SK-N-SH (cell line): Measurements from ENCODE around the gene NAT8L. TPM values are rescaled to one million over a fixed set of nuclear protein-coding genes. Genes with fewer than 3 reads are reported as not detected.

Experiments
- CTCF ChIA-PET: fragments of 300-600, 350-600 bp; formaldehyde crosslinking; extraction: SDS; loops from one replicate; lab custom pipeline; 2021; lab: Yijun Ruan, JAX
- POLR2A ChIA-PET: fragments of 350-600 bp; sonication (Branson Sonifier 250); formaldehyde crosslinking; extraction: SDS; loops from one replicate; lab custom pipeline; 2020; ENCODE audit warnings: antibody characterized with exemption, inconsistent platforms; lab: Yijun Ruan, JAX
- DNase-seq: peaks from one replicate; pipeline ENCODE4 v3.0.0; 2012
- H2AFZ ChIP-seq: fragments of 200-600 bp; sonication (generic); 2 replicates; pipeline ENCODE4 v1.8.1; 2016; ENCODE audit warnings: antibody characterized with exemption, mild to moderate bottlenecking, low read depth
- H3F3A ChIP-seq: fragments of 200-600 bp; sonication (generic); replicated peaks from 2 replicates; pipeline ENCODE3; 2016; ENCODE audit warnings: antibody characterized with exemption, mild to moderate bottlenecking; ENCODE audit not compliant: insufficient read depth
- H3K27ac ChIP-seq, 2 experiments: fragments of 200-500 bp in 1 of 2; fragments of 200-600 bp in 1 of 2; sonication (Bioruptor generic) in 1 of 2; sonication (generic), shearing (Covaris generic) in 1 of 2; 2 replicates each; pipeline versions ENCODE4 v1.5.1 to v1.6.1; 2014 to 2016; ENCODE audit warnings: low read depth in 2 of 2, inconsistent platforms in 1 of 2, low read length in 1 of 2, mild to moderate bottlenecking in 1 of 2, mixed read lengths in 1 of 2
- H3K27me3 ChIP-seq: fragments of 200-600 bp; sonication (generic), shearing (Covaris generic); 2 replicates; pipeline ENCODE4 v1.6.1; 2016; ENCODE audit warnings: mixed run types; ENCODE audit not compliant: insufficient read depth
- H3K36me3 ChIP-seq, 2 experiments: fragments of 200-500 bp in 1 of 2; fragments of 200-600 bp in 1 of 2; sonication (Bioruptor generic) in 1 of 2; sonication (generic) in 1 of 2; replicated peaks in 1 of 2; 2 replicates each; pipeline versions ENCODE3 to v1.5.1; 2014 to 2016; ENCODE audit warnings: low read length in 1 of 2, mild to moderate bottlenecking in 1 of 2; ENCODE audit not compliant: insufficient read depth in 2 of 2, control insufficient read depth in 1 of 2
- H3K4me1 ChIP-seq, 2 experiments: fragments of 200-500 bp in 1 of 2; fragments of 200-600 bp in 1 of 2; sonication (Bioruptor generic) in 1 of 2; sonication (generic), shearing (Covaris generic) in 1 of 2; 2 replicates each; pipeline versions ENCODE4 v1.5.1 to v1.6.1; 2014 to 2016; ENCODE audit warnings: low read depth in 1 of 2, low read length in 1 of 2, mixed run types in 1 of 2; ENCODE audit not compliant: insufficient read depth in 2 of 2, control insufficient read depth in 1 of 2
- H3K4me2 ChIP-seq: fragments of 200-600 bp; sonication (generic), shearing (Covaris generic); 2 replicates; pipeline ENCODE4 v1.6.1; 2017; ENCODE audit warnings: mixed run types
- H3K4me3 ChIP-seq, 2 experiments: fragments of 200-500 bp in 1 of 2; fragments of 200-600 bp in 1 of 2; sonication (Bioruptor generic) in 1 of 2; sonication (generic), shearing (Covaris generic) in 1 of 2; 2 replicates each; pipeline versions ENCODE4 v1.5.1 to v1.8.1; 2014 to 2016; ENCODE audit warnings: low read depth in 2 of 2, inconsistent platforms in 1 of 2, low read length in 1 of 2, mild to moderate bottlenecking in 1 of 2, mixed read lengths in 1 of 2, moderate library complexity in 1 of 2
- H3K79me2 ChIP-seq: fragments of 200-600 bp; sonication (generic); 2 replicates; pipeline ENCODE4 v1.8.1; 2017; ENCODE audit warnings: mild to moderate bottlenecking; ENCODE audit not compliant: insufficient read depth
- H3K9ac ChIP-seq: fragments of 200-600 bp; sonication (generic); 2 replicates; pipeline ENCODE4 v1.6.1; 2017; ENCODE audit warnings: mixed run types
- H3K9me2 ChIP-seq: fragments of 200-600 bp; sonication (generic); 2 replicates; pipeline ENCODE4 v1.6.1; 2017; ENCODE audit warnings: mixed run types
- H3K9me3 ChIP-seq: fragments of 200-600 bp; sonication (generic); 2 replicates; pipeline ENCODE4 v1.6.1; 2017; ENCODE audit warnings: mixed run types, mild to moderate bottlenecking, moderate library complexity
- H4K20me1 ChIP-seq: fragments of 200-600 bp; sonication (generic); 2 replicates; pipeline ENCODE4 v1.6.1; 2017; ENCODE audit warnings: mild to moderate bottlenecking, mixed run types; ENCODE audit not compliant: insufficient read depth
- CHD2 ChIP-seq: fragments of 150-350 bp; IDR thresholded peaks from 2 replicates; pipeline ENCODE4 v1.6.1; 2018; ENCODE audit warnings: low read length; ENCODE audit not compliant: partially characterized antibody
- EP300 ChIP-seq, 2 experiments: IDR thresholded peaks; 2 replicates each; pipeline versions ENCODE4 v1.4.0 to v1.6.1; 2012; ENCODE audit warnings: borderline replicate concordance in 1 of 2, low read depth in 1 of 2, low read length in 1 of 2
- FOXJ3 ChIP-seq: sonication (generic); formaldehyde crosslinking; IDR thresholded peaks from 2 replicates; pipeline ENCODE4 v1.5.1; 2020; ENCODE audit warnings: mild to moderate bottlenecking, missing genetic modification reagents
- FOXM1 ChIP-seq: IDR thresholded peaks from 2 replicates; pipeline ENCODE4 v1.4.0; 2012; ENCODE audit warnings: low read depth, mild to moderate bottlenecking
- GABPA ChIP-seq: IDR thresholded peaks from 2 replicates; pipeline ENCODE4 v1.4.0; 2012; ENCODE audit warnings: low read depth, mild to moderate bottlenecking
- MEF2A ChIP-seq: IDR thresholded peaks from 2 replicates; pipeline ENCODE4 v1.4.0; 2012; ENCODE audit warnings: low read depth, borderline replicate concordance
- MXI1 ChIP-seq: IDR thresholded peaks from 2 replicates; pipeline ENCODE4 v1.6.1; 2012; ENCODE audit warnings: mild to moderate bottlenecking, low read depth, low read length, improper control_type of control experiment
- NFIC ChIP-seq: IDR thresholded peaks from 2 replicates; pipeline ENCODE4 v1.4.0; 2012; ENCODE audit warnings: borderline replicate concordance
- RAD21 ChIP-seq: IDR thresholded peaks from 2 replicates; pipeline ENCODE4 v1.6.1; 2012; ENCODE audit warnings: mild to moderate bottlenecking, low read length
- RCOR1 ChIP-seq: fragments of 150-350 bp; IDR thresholded peaks from 2 replicates; pipeline ENCODE4 v1.6.1; 2017; ENCODE audit warnings: antibody characterized with exemption, low read length
- RXRA ChIP-seq: IDR thresholded peaks from 2 replicates; pipeline ENCODE4 v1.4.0; 2012; ENCODE audit warnings: low read depth, mild to moderate bottlenecking, borderline replicate concordance
- SIN3A ChIP-seq: IDR thresholded peaks from 2 replicates; pipeline ENCODE4 v1.6.1; 2012; ENCODE audit warnings: low read depth, mild to moderate bottlenecking, low read length, moderate library complexity, borderline replicate concordance
- TAF1 ChIP-seq: IDR thresholded peaks from 2 replicates; pipeline ENCODE4 v1.6.1; 2012; ENCODE audit warnings: low read depth, mild to moderate bottlenecking, low read length, moderate library complexity, borderline replicate concordance
- TCF12 ChIP-seq: IDR thresholded peaks from 2 replicates; pipeline ENCODE4 v1.4.0; 2012
- TEAD4 ChIP-seq: IDR thresholded peaks from 2 replicates; pipeline ENCODE4 v1.4.0; 2012; ENCODE audit warnings: mild to moderate bottlenecking, borderline replicate concordance; ENCODE audit not compliant: insufficient read depth
- WGBS: methylation state at CpG from one replicate; pipeline ENCODE4 v1.1.6; 2017; ENCODE audit warnings: low lambda C conversion rate; 5-methylcytosine and 5-hydroxymethylcytosine counted together
- polyA plus RNA-seq, 3 experiments: library from polyadenylated mRNA; depleted of rRNA; stranded (reverse); fragments of >200 nt; gene quantifications; 2 replicates each; pipeline ENCODE4 v1.2.3, GENCODE V29; 2012
- TF ChIP-seq, protein P1 (sequence below): IDR thresholded peaks from 2 replicates; pipeline ENCODE4; 2012
- TF ChIP-seq, protein P2 (sequence below): fragments of 200-600 bp; sonication (generic); IDR thresholded peaks from 2 replicates; pipeline ENCODE4 v1.6.1; 2017; ENCODE audit warnings: antibody characterized with exemption, mild to moderate bottlenecking, moderate library complexity
- TF ChIP-seq, protein P3 (sequence below): fragments of 150-350 bp; IDR thresholded peaks from 2 replicates; pipeline ENCODE4 v1.6.1; 2016; ENCODE audit warnings: mild to moderate bottlenecking, low read depth, low read length
- TF ChIP-seq, protein P4 (sequence below): IDR thresholded peaks from 2 replicates; pipeline ENCODE4 v1.4.0; 2012; ENCODE audit warnings: low read depth, borderline replicate concordance
- TF ChIP-seq, protein P5 (sequence below): fragments of 150-350 bp; IDR thresholded peaks from 2 replicates; pipeline ENCODE4 v1.6.1; 2017; ENCODE audit warnings: antibody characterized with exemption, low read length, low read depth, borderline replicate concordance

Gene NAT8L
- polyA plus RNA-seq, 1 of the 3 experiments (the other 2 are of a cell fraction): 0.43 TPM

DNA sequence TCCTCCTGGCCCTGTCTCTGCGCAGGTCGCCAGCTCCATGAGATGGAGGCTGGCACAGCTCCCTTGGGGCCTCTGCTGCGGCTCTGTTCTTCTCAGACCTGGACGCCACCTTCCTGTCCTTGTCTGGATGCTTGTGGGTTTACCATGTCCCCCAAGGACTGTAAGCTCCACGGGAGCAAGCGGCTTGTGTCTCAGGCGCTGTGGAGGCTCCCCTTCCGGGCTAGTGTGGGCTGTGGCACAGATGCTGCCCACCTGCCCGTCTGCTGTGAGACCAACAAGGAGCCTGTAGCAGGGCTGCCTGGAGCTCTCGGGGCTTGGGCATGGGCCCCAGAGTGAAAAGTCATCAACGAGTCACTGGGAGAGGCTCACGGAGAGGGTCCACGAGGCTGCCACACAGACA is 25.2 kb downstream of the NAT8L start:
- Histone ChIP-seq H3K9me2 (no peaks in the 10 kb centered on the region), H3K79me2 (no peaks in the 10 kb centered on the region), H3K9me3 (no peaks in the 10 kb centered on the region), H3K36me3 (no peaks in the 10 kb centered on the region)
- TF ChIP-seq MXI1 (no peak), TAF1 (no peak), RAD21 (no peak), FOXM1 (no peak), GABPA (no peak), TEAD4 (no peak), FOXJ3 (no peak), SIN3A (no peak), MEF2A (no peak), TCF12 (no peak), EP300 (IDR thresholded peaks at IDR 0.05; ENCODE audit: borderline replicate concordance in 1 of 2, low read depth in 1 of 2, low read length in 1 of 2) (no peak), RXRA (no peak), CHD2 (no peak)
- TF ChIP-seq, protein P1, sequence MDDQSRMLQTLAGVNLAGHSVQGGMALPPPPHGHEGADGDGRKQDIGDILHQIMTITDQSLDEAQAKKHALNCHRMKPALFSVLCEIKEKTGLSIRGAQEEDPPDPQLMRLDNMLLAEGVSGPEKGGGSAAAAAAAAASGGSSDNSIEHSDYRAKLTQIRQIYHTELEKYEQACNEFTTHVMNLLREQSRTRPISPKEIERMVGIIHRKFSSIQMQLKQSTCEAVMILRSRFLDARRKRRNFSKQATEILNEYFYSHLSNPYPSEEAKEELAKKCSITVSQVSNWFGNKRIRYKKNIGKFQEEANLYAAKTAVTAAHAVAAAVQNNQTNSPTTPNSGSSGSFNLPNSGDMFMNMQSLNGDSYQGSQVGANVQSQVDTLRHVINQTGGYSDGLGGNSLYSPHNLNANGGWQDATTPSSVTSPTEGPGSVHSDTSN: no peak
- TF ChIP-seq, protein P2, sequence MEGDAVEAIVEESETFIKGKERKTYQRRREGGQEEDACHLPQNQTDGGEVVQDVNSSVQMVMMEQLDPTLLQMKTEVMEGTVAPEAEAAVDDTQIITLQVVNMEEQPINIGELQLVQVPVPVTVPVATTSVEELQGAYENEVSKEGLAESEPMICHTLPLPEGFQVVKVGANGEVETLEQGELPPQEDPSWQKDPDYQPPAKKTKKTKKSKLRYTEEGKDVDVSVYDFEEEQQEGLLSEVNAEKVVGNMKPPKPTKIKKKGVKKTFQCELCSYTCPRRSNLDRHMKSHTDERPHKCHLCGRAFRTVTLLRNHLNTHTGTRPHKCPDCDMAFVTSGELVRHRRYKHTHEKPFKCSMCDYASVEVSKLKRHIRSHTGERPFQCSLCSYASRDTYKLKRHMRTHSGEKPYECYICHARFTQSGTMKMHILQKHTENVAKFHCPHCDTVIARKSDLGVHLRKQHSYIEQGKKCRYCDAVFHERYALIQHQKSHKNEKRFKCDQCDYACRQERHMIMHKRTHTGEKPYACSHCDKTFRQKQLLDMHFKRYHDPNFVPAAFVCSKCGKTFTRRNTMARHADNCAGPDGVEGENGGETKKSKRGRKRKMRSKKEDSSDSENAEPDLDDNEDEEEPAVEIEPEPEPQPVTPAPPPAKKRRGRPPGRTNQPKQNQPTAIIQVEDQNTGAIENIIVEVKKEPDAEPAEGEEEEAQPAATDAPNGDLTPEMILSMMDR: no peak
- TF ChIP-seq, all 33 proteins: peak for 0
- Histone ChIP-seq H3K4me1 (no peaks in the 10 kb centered on the region), H4K20me1 (no peaks in the 10 kb centered on the region), H3K9ac (no peak overlapping the region), H3K4me3 (no peak overlapping the region), H3K4me2 (no peak overlapping the region), H3K27me3 (no peaks in the 10 kb centered on the region), H3K27ac (no peak overlapping the region), H3F3A (no peaks in the 10 kb centered on the region), H2AFZ (no peak overlapping the region)
- WGBS: 56% methylated on average over 10 of the region's 13 CpGs
- CTCF ChIA-PET: interaction anchor here (0.8 to 1.2 kb wide), 2 partner anchors 8 to 9 kb away, joined by 3 read pairs; no protein-coding TSS in a partner anchor
- POLR2A ChIA-PET: no interaction called here
- no peak for DNase-seq

- Histone ChIP-seq H3K9me2 (no peaks in the 10 kb centered on the region), H3K36me3 (no peaks in the 10 kb centered on the region), H3K27ac (no peak overlapping the region), H3F3A (no peaks in the 10 kb centered on the region), H3K9me3 (no peaks in the 10 kb centered on the region), H3K27me3 (no peaks in the 10 kb centered on the region), H3K4me3 (no peak overlapping the region), H3K4me1 (no peaks in the 10 kb centered on the region), H2AFZ (no peak overlapping the region), H3K4me2 (no peak overlapping the region), H3K79me2 (no peaks in the 10 kb centered on the region), H3K9ac (no peak overlapping the region), H4K20me1 (no peaks in the 10 kb centered on the region)
- CTCF ChIA-PET: no interaction called here
- POLR2A ChIA-PET: no interaction called here
- no peak for DNase-seq
- WGBS: 70% methylated on average over 8 of the region's 8 CpGs
- TF ChIP-seq RCOR1 (no peak), NFIC (no peak)
- TF ChIP-seq, protein P3, sequence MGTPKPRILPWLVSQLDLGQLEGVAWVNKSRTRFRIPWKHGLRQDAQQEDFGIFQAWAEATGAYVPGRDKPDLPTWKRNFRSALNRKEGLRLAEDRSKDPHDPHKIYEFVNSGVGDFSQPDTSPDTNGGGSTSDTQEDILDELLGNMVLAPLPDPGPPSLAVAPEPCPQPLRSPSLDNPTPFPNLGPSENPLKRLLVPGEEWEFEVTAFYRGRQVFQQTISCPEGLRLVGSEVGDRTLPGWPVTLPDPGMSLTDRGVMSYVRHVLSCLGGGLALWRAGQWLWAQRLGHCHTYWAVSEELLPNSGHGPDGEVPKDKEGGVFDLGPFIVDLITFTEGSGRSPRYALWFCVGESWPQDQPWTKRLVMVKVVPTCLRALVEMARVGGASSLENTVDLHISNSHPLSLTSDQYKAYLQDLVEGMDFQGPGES: no peak
- TF ChIP-seq, protein P4, sequence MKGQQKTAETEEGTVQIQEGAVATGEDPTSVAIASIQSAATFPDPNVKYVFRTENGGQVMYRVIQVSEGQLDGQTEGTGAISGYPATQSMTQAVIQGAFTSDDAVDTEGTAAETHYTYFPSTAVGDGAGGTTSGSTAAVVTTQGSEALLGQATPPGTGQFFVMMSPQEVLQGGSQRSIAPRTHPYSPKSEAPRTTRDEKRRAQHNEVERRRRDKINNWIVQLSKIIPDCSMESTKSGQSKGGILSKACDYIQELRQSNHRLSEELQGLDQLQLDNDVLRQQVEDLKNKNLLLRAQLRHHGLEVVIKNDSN: no peak
- TF ChIP-seq, protein P1: no peak
- TF ChIP-seq, protein P5, sequence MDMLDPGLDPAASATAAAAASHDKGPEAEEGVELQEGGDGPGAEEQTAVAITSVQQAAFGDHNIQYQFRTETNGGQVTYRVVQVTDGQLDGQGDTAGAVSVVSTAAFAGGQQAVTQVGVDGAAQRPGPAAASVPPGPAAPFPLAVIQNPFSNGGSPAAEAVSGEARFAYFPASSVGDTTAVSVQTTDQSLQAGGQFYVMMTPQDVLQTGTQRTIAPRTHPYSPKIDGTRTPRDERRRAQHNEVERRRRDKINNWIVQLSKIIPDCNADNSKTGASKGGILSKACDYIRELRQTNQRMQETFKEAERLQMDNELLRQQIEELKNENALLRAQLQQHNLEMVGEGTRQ: no peak
- TF ChIP-seq, protein P2: no peak
Observed at GRCh38 chr4:2085496-2085901, 26.4 kb downstream of the NAT8L start.
